ENCODE measurements around the gene EIF2A.

DNA sequence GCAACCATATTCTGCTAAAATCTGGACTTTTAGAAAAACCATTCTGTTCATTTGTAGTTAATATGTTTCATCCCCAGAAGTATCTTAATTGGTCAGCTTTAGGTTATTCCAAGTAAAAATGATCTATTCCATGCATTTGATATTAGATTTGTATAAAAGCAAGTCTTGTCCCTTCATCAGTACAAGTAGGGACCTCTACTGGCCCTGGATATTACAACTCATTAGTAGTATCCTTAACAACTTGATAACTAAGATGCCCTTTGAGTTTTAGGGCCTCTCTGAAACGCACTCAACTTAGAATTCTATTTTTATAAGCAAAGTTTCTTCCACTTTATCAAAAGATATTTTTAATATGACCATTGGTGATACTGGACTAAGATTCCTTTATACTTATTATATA is 31.3 kb downstream of the EIF2A start:
- TF ChIP-seq, protein P1, sequence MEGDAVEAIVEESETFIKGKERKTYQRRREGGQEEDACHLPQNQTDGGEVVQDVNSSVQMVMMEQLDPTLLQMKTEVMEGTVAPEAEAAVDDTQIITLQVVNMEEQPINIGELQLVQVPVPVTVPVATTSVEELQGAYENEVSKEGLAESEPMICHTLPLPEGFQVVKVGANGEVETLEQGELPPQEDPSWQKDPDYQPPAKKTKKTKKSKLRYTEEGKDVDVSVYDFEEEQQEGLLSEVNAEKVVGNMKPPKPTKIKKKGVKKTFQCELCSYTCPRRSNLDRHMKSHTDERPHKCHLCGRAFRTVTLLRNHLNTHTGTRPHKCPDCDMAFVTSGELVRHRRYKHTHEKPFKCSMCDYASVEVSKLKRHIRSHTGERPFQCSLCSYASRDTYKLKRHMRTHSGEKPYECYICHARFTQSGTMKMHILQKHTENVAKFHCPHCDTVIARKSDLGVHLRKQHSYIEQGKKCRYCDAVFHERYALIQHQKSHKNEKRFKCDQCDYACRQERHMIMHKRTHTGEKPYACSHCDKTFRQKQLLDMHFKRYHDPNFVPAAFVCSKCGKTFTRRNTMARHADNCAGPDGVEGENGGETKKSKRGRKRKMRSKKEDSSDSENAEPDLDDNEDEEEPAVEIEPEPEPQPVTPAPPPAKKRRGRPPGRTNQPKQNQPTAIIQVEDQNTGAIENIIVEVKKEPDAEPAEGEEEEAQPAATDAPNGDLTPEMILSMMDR (conservative IDR thresholded peaks at IDR 0.05), result no peak; the same call in 1 of the 2 replicates
- no peak for TF ChIP-seq EZH2 (IDR thresholded peaks at IDR 0.05; ENCODE audit: low read depth)
